Stomach (tissue), 9 donors: Measurements from ENCODE around the gene CCDC148. TPM values are rescaled to one million over a fixed set of nuclear protein-coding genes. Genes with fewer than 3 reads are reported as not detected.
"Not testable (repeated sequence)": the region's sequence is repeated elsewhere in the genome, so short reads cannot be mapped to it uniquely, and the experiment has no call there.

Experiments
- DNase-seq, 2 donors: peaks; one replicate each; pipeline versions ENCODE4 v3.0.0 to v3.0.0-alpha.2; 2013 to 2019
- H3K27ac ChIP-seq, 5 donors: fragments of 200-600 bp in 4 of 5; sonication (generic) in 4 of 5; one replicate each; pipeline ENCODE4 v1.5.1; 2013 to 2019; ENCODE audit warnings: mild to moderate bottlenecking in 1 of 5, moderate library complexity in 1 of 5
- H3K27me3 ChIP-seq, 3 donors: fragments of 200-600 bp; sonication (generic); one replicate each; pipeline ENCODE4 v1.5.1; 2017 to 2019; ENCODE audit warnings: mixed run types in 1 of 3
- H3K36me3 ChIP-seq, 4 donors: fragments of 200-600 bp; sonication (generic); 1 replicate in 3 of 4; 2 replicates in 1 of 4; pipeline ENCODE4 v1.5.1; 2016 to 2019
- H3K4me1 ChIP-seq, 4 donors: fragments of 200-600 bp; sonication (generic); one replicate each; pipeline ENCODE4 v1.5.1; 2016 to 2019
- H3K4me3 ChIP-seq, 4 donors: fragments of 200-600 bp; sonication (generic) in 3 of 4; one replicate each; pipeline ENCODE4 v1.5.1; 2016 to 2019; ENCODE audit warnings: mild to moderate bottlenecking in 1 of 4
- H3K9me3 ChIP-seq, 4 donors: fragments of 200-600 bp; sonication (generic); one replicate each; pipeline ENCODE4 v1.5.1; 2016 to 2019
- EP300 ChIP-seq: sonication (generic); formaldehyde crosslinking; IDR thresholded peaks from one replicate; pipeline ENCODE4 v1.6.1; 2017; ENCODE audit warnings: antibody characterized with exemption
- POLR2A ChIP-seq, 4 donors: fragments of 450-650 bp; IDR thresholded peaks; one replicate each; pipeline ENCODE4 v1.6.1; 2016; ENCODE audit warnings: antibody characterized with exemption in 4 of 4, control low read depth in 2 of 4, mild to moderate bottlenecking in 1 of 4, moderate library complexity in 1 of 4
- POLR2AphosphoS5 ChIP-seq, 3 donors: sonication (generic); formaldehyde crosslinking; IDR thresholded peaks; one replicate each; pipeline ENCODE4 v1.6.1; 2016; ENCODE audit warnings: antibody characterized with exemption in 3 of 3
- WGBS, 5 donors: extraction: QIAGEN DNeasy Blood & Tissue Kit in 3 of 5; methylation state at CpG; one replicate each; pipeline versions ENCODE4 v1.1.5 to v1.1.7; 2013 to 2018; 5-methylcytosine and 5-hydroxymethylcytosine counted together
- intact Hi-C: fragments of 100-400 bp; cut with DNase I; formaldehyde crosslinking; loops from one replicate; pipeline ENCODE4 v1.15.1; 2023; ENCODE audit warnings: low total_unique reads
- polyA plus RNA-seq, 3 donors: library from polyadenylated mRNA; stranded (reverse); fragments of 200-250 nt; gene quantifications; one replicate each; pipeline ENCODE4 v1.2.3, GENCODE V29; 2013
- total RNA-seq, 5 donors: library from RNA; depleted of rRNA; stranded (reverse); fragments of >200 nt; gene quantifications; one replicate each; pipeline versions ENCODE4 v1.1.0 to v1.2.3, GENCODE V29; 2014 to 2016
- TF ChIP-seq, protein P1 (sequence below), 7 experiments: fragments of 450-650 bp in 4 of 7; fragments of 200-600 bp in 3 of 7; sonication (generic) in 3 of 7; IDR thresholded peaks; one replicate each; pipeline ENCODE4 v1.5.1; 2016 to 2019; ENCODE audit warnings: antibody characterized with exemption in 7 of 7, control low read depth in 2 of 7, mild to moderate bottlenecking in 1 of 7
- donor health status: healthy with polysubstance abuse.
- donor health status: Bipolar disorder and iron deficiency.
- donor health status: healthy.

Gene CCDC148
- total and polyA plus RNA-seq, 8 donors, result 0.25 to 1.3 (median 0.43) TPM; not detected in 5

DNA sequence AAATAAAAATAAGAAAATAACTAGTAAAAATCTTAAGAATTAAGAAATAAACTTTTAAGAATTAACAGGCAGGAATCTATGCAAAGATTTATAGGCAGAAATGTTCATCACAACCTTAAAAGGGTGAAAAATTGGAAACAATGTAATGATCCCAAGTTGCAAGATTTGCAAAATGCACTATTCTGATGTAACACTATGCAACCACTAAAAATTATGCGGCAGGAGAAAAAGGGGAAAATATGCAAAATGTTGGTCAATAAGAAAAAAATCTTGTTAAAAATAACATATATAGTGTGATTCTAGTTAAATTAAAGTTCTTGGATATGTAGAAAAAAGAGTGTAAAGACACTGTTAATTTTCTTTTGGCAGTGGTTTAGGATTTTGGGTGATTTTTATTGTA is 222.1 kb downstream of the CCDC148 start:
- intact Hi-C loops, result no loop called here
- Histone ChIP-seq H3K4me3 (no peak overlapping the region), H3K27me3 (no peaks in the 10 kb centered on the region), H3K27ac (no peak overlapping the region), H3K4me1 (no peaks in the 10 kb centered on the region), H3K9me3 (no peaks in the 10 kb centered on the region), H3K36me3 (no peaks in the 10 kb centered on the region)
- DNase-seq, result no peak
- TF ChIP-seq EP300 (no peak), POLR2AphosphoS5 (IDR thresholded peaks at IDR 0.05) (no peak), POLR2A (IDR thresholded peaks at IDR 0.05) (no peak)
- TF ChIP-seq, protein P1, sequence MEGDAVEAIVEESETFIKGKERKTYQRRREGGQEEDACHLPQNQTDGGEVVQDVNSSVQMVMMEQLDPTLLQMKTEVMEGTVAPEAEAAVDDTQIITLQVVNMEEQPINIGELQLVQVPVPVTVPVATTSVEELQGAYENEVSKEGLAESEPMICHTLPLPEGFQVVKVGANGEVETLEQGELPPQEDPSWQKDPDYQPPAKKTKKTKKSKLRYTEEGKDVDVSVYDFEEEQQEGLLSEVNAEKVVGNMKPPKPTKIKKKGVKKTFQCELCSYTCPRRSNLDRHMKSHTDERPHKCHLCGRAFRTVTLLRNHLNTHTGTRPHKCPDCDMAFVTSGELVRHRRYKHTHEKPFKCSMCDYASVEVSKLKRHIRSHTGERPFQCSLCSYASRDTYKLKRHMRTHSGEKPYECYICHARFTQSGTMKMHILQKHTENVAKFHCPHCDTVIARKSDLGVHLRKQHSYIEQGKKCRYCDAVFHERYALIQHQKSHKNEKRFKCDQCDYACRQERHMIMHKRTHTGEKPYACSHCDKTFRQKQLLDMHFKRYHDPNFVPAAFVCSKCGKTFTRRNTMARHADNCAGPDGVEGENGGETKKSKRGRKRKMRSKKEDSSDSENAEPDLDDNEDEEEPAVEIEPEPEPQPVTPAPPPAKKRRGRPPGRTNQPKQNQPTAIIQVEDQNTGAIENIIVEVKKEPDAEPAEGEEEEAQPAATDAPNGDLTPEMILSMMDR (IDR thresholded peaks at IDR 0.05), result no peak
- 90 to 100% (median 95%) methylated on average over 1 of the region's 1 CpG for WGBS, 5 donors

DNA sequence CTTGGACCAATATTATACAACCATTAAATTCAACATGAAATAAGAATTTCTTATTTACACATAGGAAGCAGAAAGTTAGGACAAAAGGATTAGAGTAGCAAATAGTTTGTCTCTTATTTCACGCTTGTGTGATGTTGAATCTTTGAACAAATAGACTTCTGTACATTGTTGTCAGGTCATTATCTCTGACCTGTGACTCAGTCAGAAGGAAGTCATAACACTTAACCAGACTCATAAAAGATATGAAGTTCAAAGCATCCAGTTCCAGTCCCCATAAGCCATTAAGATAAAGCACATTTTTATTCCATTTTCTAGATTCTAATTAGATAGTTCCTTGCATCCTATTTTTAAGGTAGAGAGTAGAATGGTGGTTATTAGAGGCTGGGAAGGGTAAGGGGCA is 224.1 kb downstream of the CCDC148 start:
- no peaks in the 10 kb centered on the region for H3K36me3 ChIP-seq
- peak in 1 of 2 donors; percentile 16 for DNase-seq
- no peak overlapping the region for H3K27ac ChIP-seq
- TF ChIP-seq, protein P1 (IDR thresholded peaks at IDR 0.05), result no peak
- no peak for TF ChIP-seq POLR2AphosphoS5 (IDR thresholded peaks at IDR 0.05)
- TF ChIP-seq EP300, result no peak
- no peak for TF ChIP-seq POLR2A (IDR thresholded peaks at IDR 0.05)
- no peaks in the 10 kb centered on the region for H3K4me1 ChIP-seq
- intact Hi-C loops, result no loop called here
- no peaks in the 10 kb centered on the region for H3K27me3 ChIP-seq
- H3K9me3 ChIP-seq, result no peaks in the 10 kb centered on the region
- WGBS, 5 donors, result 16 to 39% (median 23%) methylated on average over 1 of the region's 1 CpG
- H3K4me3 ChIP-seq, result no peak overlapping the region

DNA sequence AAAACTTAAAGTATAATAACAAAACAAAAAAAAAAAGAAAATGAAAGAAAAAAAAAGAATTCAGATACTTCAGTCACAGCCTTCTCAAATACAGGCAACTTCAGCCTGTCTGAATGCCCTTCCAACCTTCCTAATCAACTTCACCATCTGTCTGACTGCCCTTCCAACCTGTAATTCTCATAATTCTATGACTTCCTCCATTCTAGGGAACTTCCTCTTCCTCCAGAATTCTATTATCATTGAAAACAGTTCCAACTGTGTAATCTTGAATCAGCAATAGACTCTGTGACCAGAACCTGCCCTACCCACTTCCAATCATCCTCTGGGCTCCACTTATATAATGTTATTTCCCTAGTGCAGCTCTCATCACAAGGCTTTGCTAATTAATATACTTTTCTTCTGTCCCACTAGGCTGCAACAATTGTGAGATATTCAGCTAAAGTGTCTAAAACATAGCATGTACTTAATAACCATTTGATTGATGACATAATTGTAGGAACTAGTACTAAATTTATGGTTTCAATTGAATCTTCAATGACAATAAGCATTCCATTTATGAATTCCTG is 227.5 kb downstream of the CCDC148 start:
- Histone ChIP-seq H3K4me3 (no peak overlapping the region), H3K9me3 (no peaks in the 10 kb centered on the region), H3K27me3 (no peaks in the 10 kb centered on the region), H3K27ac (no peak overlapping the region), H3K4me1 (no peaks in the 10 kb centered on the region), H3K36me3 (no peaks in the 10 kb centered on the region)
- intact Hi-C loops, result no loop called here
- TF ChIP-seq, protein P1 (IDR thresholded peaks at IDR 0.05), result no peak
- TF ChIP-seq EP300 (no peak), POLR2A (IDR thresholded peaks at IDR 0.05) (no peak), POLR2AphosphoS5 (IDR thresholded peaks at IDR 0.05) (no peak)
- DNase-seq, result no peak

DNA sequence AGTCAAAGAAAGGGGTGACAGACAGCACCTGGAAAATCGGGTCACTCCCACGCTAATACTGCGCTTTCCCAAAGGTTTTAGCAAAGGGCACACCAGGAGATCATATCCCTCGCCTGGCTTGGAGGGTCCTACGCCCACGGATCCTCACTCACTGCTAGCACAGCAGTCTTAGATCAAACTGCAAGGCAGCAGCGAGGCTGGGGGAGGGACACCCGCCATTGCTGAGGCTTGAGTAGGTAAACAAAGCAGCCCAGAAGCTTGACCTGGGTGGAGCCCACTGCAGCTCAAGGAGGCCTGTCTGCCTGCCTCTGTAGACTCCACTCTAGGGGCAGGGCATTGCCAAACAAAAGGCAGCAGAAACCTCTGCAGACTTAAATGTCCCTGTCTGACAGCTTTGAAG is 233.5 kb downstream of the CCDC148 start:
- H3K36me3 ChIP-seq, H3K27ac ChIP-seq, intact Hi-C loops, H3K4me3 ChIP-seq, H3K9me3 ChIP-seq, DNase-seq, H3K27me3 ChIP-seq, H3K4me1 ChIP-seq: not testable (repeated sequence)
- WGBS, 5 donors, result 81 to 89% (median 84%) methylated on average over 8 of the region's 8 CpGs
